DOHH2 (cell line): ENCODE measurements around the gene CLIC4.
"Not testable (repeated sequence)": the region's sequence is repeated elsewhere in the genome, so short reads cannot be mapped to it uniquely, and the experiment has no call there.

Experiments used
- H3F3A ChIP-seq: fragments of 200-600 bp; sonication (generic), shearing (Covaris generic); 2 replicates; pipeline ENCODE4 v1.6.0; 2016; ENCODE audit warnings: antibody characterized with exemption, mild to moderate bottlenecking; ENCODE audit not compliant: control insufficient read depth, insufficient read depth
- H3K27ac ChIP-seq: fragments of 200-600 bp; sonication (generic); 2 replicates; pipeline ENCODE4 v1.5.1; 2014; ENCODE audit warnings: low read depth, mild to moderate bottlenecking, low read length, moderate library complexity
- H3K27me3 ChIP-seq: fragments of 200-600 bp; sonication (generic); 2 replicates; pipeline ENCODE4 v1.6.1; 2014; ENCODE audit warnings: mild to moderate bottlenecking, low read length, mixed read lengths; ENCODE audit not compliant: control insufficient read depth
- H3K36me3 ChIP-seq: fragments of 200-600 bp; sonication (generic); 2 replicates; pipeline ENCODE4 v1.6.1; 2014; ENCODE audit warnings: mild to moderate bottlenecking, low read length, moderate library complexity, mixed read lengths; ENCODE audit not compliant: control insufficient read depth
- H3K4me1 ChIP-seq: fragments of 200-600 bp; sonication (generic); 2 replicates; pipeline ENCODE4 v1.6.1; 2014; ENCODE audit warnings: mild to moderate bottlenecking, low read length, mixed read lengths; ENCODE audit not compliant: control insufficient read depth
- H3K4me2 ChIP-seq: fragments of 200-600 bp; sonication (generic); 2 replicates; pipeline ENCODE4 v1.6.0; 2014; ENCODE audit warnings: mild to moderate bottlenecking, low read length, moderate library complexity
- H3K4me3 ChIP-seq: fragments of 200-600 bp; sonication (generic); 2 replicates; pipeline ENCODE4 v1.5.1; 2014; ENCODE audit warnings: mild to moderate bottlenecking, low read length, mixed read lengths
- H3K79me2 ChIP-seq: fragments of 200-600 bp; sonication (generic); 2 replicates; pipeline ENCODE4 v1.6.1; 2014; ENCODE audit warnings: mild to moderate bottlenecking, low read length, mixed read lengths; ENCODE audit not compliant: control insufficient read depth
- H3K9me2 ChIP-seq: fragments of 200-600 bp; sonication (generic); replicated peaks from 2 replicates; pipeline ENCODE4 v1.6.1; 2014; ENCODE audit warnings: mild to moderate bottlenecking, low read length, mixed read lengths; ENCODE audit not compliant: control insufficient read depth
- H3K9me3 ChIP-seq: fragments of 200-600 bp; sonication (generic); 2 replicates; pipeline ENCODE4 v1.6.1; 2014; ENCODE audit warnings: antibody characterized with exemption, low read length, mixed read lengths; ENCODE audit not compliant: control insufficient read depth, insufficient read depth
- H4K20me1 ChIP-seq: fragments of 200-600 bp; sonication (generic); 2 replicates; pipeline ENCODE4 v1.6.0; 2014; ENCODE audit warnings: low read depth, mild to moderate bottlenecking, antibody characterized with exemption, low read length, moderate library complexity; ENCODE audit not compliant: control insufficient read depth, insufficient read depth
- EZH2phosphoT487 ChIP-seq: fragments of 200-600 bp; sonication (generic); IDR thresholded peaks from 2 replicates; pipeline ENCODE4 v1.6.1; 2017; ENCODE audit warnings: borderline replicate concordance, mild to moderate bottlenecking, antibody characterized with exemption, low read length, moderate library complexity, mixed read lengths
- TF ChIP-seq, protein P1 (sequence below): fragments of 200-600 bp; sonication (generic); IDR thresholded peaks from one replicate; pipeline ENCODE4 v1.5.1; 2014; ENCODE audit warnings: antibody characterized with exemption, mild to moderate bottlenecking, low read depth, low read length; ENCODE audit not compliant: poor library complexity, severe bottlenecking

Gene CLIC4

DNA sequence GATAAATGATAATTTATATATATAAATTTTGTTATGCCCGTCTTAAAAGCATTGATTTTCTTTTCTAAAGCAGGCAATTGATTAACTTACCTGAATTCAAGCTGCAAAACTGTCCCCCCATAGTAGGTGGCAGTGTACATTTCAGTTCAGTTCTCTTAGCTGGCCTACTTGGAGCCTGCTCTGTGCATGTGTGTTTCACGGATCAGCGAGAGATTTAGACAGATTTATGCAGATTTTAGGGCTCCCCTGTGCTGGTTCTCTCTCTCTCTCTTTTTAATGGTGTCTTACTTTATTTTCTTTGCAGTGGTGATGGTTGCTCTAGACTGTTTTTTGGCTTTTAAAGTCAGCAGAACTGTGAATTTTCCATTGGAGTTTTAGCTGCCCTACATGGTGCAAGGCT lies 30.7 kb downstream of the CLIC4 start:
- Histone ChIP-seq H3K36me3 (peaks cover 7% of the 10 kb centered on the region), H3K9me2 (no peaks in the 10 kb centered on the region), H3K9me3 (no peaks in the 10 kb centered on the region), H4K20me1 (peaks cover 3% of the 10 kb centered on the region; the same call in 1 of the 2 replicates), H3K27ac (peak overlapping the region; percentile 61), H3K4me3 (peak overlapping the region; percentile 59), H3K4me1 (peaks cover 61% of the 10 kb centered on the region), H3K79me2 (peaks cover 97% of the 10 kb centered on the region), H3K27me3 (no peaks in the 10 kb centered on the region), H3K4me2 (peak overlapping the region; percentile 70), H3F3A (peaks cover 15% of the 10 kb centered on the region; the same call in 1 of the 2 replicates)
- TF ChIP-seq, protein P1, sequence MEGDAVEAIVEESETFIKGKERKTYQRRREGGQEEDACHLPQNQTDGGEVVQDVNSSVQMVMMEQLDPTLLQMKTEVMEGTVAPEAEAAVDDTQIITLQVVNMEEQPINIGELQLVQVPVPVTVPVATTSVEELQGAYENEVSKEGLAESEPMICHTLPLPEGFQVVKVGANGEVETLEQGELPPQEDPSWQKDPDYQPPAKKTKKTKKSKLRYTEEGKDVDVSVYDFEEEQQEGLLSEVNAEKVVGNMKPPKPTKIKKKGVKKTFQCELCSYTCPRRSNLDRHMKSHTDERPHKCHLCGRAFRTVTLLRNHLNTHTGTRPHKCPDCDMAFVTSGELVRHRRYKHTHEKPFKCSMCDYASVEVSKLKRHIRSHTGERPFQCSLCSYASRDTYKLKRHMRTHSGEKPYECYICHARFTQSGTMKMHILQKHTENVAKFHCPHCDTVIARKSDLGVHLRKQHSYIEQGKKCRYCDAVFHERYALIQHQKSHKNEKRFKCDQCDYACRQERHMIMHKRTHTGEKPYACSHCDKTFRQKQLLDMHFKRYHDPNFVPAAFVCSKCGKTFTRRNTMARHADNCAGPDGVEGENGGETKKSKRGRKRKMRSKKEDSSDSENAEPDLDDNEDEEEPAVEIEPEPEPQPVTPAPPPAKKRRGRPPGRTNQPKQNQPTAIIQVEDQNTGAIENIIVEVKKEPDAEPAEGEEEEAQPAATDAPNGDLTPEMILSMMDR, result peak; percentile 26
- no peak for TF ChIP-seq EZH2phosphoT487

DNA sequence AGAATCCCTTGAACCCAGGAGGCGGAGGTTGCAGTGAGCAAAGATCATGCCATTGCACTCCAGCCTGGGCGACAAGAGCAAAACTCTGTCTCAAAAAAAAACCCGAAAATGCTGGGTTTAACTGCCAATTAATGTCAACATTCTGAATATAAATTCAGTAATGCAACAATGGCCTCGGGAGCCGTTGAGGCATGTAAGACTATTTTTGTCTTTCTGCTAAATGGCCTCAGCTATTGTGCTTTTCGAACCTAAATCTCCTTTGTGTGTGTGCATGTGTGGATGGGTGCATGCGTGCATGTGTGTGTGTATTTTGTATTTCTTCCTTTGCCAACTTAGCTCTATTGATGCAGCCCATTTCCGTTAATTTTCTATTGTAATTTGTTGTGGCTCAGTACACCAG lies 31.6 kb downstream of the CLIC4 start:
- no peak for TF ChIP-seq EZH2phosphoT487
- TF ChIP-seq, protein P1, result no peak
- peak overlapping the region; percentile 59 for H3K4me3 ChIP-seq
- H3K27me3 ChIP-seq, result no peaks in the 10 kb centered on the region
- peaks cover 7% of the 10 kb centered on the region for H3K36me3 ChIP-seq
- H3K4me2 ChIP-seq, result peak overlapping the region; percentile 70
- H3K4me1 ChIP-seq, result peaks cover 55% of the 10 kb centered on the region
- no peaks in the 10 kb centered on the region for H3K9me3 ChIP-seq
- H3K9me2 ChIP-seq, result no peaks in the 10 kb centered on the region
- peaks cover 10% of the 10 kb centered on the region; the same call in 1 of the 2 replicates for H3F3A ChIP-seq
- peaks cover 97% of the 10 kb centered on the region for H3K79me2 ChIP-seq
- peak overlapping the region; percentile 61 for H3K27ac ChIP-seq
- H4K20me1 ChIP-seq, result 0 out of 2 replicates have a peak, but pooled peaks cover 3% of the 10 kb centered on the region

DNA sequence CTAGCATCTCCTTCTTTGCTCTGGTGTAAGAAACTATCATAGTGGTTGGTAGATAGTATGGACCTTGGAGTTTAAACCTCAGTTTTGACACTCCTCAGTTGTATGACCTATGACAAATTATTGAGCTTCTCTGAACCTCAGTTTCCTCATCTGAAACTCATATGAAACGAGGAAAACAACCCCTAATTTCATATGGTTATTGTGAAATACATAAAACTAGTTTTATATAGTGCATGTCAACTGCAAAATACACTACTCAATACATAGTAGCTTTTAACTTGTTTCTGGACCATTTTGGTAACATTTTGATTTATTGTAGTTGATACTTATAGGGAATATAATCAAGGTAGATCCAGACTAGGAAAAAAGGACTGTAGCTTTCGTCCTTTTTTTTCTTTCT lies 32.9 kb downstream of the CLIC4 start:
- Histone ChIP-seq H3K4me3 (no peak overlapping the region), H3F3A (peaks cover 7% of the 10 kb centered on the region; the same call in 1 of the 2 replicates), H3K4me1 (peaks cover 52% of the 10 kb centered on the region), H3K9me2 (no peaks in the 10 kb centered on the region), H4K20me1 (0 out of 2 replicates have a peak, but pooled peaks cover 7% of the 10 kb centered on the region), H3K36me3 (peaks cover 6% of the 10 kb centered on the region), H3K79me2 (peaks cover 97% of the 10 kb centered on the region), H3K9me3 (no peaks in the 10 kb centered on the region), H3K27me3 (no peaks in the 10 kb centered on the region), H3K4me2 (no peak overlapping the region), H3K27ac (no peak overlapping the region)
- TF ChIP-seq, protein P1, result no peak
- no peak for TF ChIP-seq EZH2phosphoT487

DNA sequence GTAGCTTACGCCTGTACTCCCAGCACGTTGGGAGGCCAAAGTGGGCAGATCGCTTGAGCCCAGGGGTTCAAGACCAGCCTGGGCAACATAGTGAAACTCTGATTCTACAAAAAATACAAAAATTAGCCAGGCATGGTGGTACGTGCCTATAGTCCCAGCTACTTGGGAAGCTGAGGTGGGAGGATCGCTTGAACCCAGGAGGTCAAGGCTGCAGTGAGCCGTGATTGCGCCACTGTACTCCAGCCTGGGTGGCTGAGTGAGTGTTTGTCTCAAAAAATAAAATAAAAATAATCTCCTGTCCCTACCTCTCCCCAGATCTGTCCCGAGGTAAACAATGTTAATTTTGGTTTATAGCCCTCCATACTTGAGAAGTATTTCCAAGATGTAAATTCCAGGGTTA lies 34.0 kb downstream of the CLIC4 start:
- not testable (repeated sequence) for H3K36me3 ChIP-seq, H3K9me2 ChIP-seq, H3K4me3 ChIP-seq, H3K4me2 ChIP-seq, H4K20me1 ChIP-seq, H3K9me3 ChIP-seq, H3K27ac ChIP-seq, H3K27me3 ChIP-seq, H3F3A ChIP-seq
- peaks cover 45% of the 10 kb centered on the region for H3K4me1 ChIP-seq
- H3K79me2 ChIP-seq, result peaks cover 98% of the 10 kb centered on the region
